Measurements from ENCODE around the gene OSTN. TPM values are rescaled to one million over a fixed set of nuclear protein-coding genes. Genes with fewer than 3 reads are reported as not detected.

Gene OSTN
- total RNA-seq, 1 donor from 2014 or later: not detected

GRCh38 chr3:191283400-191283799 is 84.4 kb downstream of the OSTN start:
- no peak overlapping the region for H3K4me3 Mint-ChIP-seq
- intact Hi-C loops (cut with micrococcal nuclease): no loop called here
- no peak for DNase-seq (ENCODE audit: low spot score)
- peaks cover 3% of the 10 kb centered on the region for H3K27me3 Mint-ChIP-seq (ENCODE audit: insufficient read depth)
- H3K36me3 Mint-ChIP-seq (ENCODE audit: low read depth): no peaks in the 10 kb centered on the region
- no peak overlapping the region for H3K27ac Mint-ChIP-seq
- H3K4me1 Mint-ChIP-seq (ENCODE audit: low read depth): no peaks in the 10 kb centered on the region
- H3K9me3 Mint-ChIP-seq: no peaks in the 10 kb centered on the region

GRCh38 chr3:191290311-191291025 is 91.4 kb downstream of the OSTN start:
- intact Hi-C loops (cut with micrococcal nuclease): no loop called here
- no peak overlapping the region for H3K27ac Mint-ChIP-seq
- no peaks in the 10 kb centered on the region for H3K27me3 Mint-ChIP-seq (ENCODE audit: insufficient read depth)
- no peaks in the 10 kb centered on the region for H3K4me1 Mint-ChIP-seq (ENCODE audit: low read depth)
- H3K36me3 Mint-ChIP-seq (ENCODE audit: low read depth): no peaks in the 10 kb centered on the region
- DNase-seq (ENCODE audit: low spot score): no peak
- no peak overlapping the region for H3K4me3 Mint-ChIP-seq
- H3K9me3 Mint-ChIP-seq: no peaks in the 10 kb centered on the region

DNA sequence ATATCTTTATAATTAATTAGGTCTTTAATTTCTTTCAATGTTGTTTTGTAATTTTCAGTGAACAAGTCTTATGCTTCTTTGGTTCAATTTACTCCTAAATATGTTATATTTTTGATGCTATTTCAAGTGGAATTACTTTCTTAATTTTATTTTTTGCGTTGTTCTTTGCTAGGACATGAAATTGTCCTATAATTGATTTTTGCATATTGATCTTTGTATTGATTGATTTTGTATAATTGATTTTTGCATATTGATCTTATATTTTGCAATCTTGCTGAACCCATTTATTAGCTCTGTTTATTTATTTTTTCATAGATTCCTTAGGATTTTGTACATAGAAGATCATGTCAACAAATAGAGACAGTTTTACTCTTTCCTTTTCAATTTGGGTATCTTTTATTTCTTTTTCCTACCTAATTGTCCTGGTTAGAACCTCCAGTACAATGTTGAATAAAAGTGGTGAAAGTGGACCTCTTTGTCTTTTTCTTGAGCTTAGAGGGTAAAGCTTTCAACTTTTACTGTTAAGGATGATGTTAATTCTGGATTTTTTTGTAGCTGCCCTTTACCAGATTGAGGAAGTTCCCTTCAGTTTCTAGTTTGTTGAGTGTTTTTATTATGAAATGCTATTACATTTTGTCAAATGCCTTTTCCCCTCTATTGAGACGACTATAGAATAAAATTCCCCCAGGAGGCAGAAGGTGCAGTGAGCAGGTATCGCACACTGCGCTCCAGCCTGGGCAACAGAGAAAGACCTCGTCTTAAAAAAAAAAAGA is 93.4 kb downstream of the OSTN start:
- H3K27ac Mint-ChIP-seq: no peak overlapping the region
- H3K27me3 Mint-ChIP-seq (ENCODE audit: insufficient read depth): no peaks in the 10 kb centered on the region
- no peak overlapping the region for H3K4me3 Mint-ChIP-seq
- no peaks in the 10 kb centered on the region for H3K4me1 Mint-ChIP-seq (ENCODE audit: low read depth)
- DNase-seq (ENCODE audit: low spot score): no peak
- H3K9me3 Mint-ChIP-seq: no peaks in the 10 kb centered on the region
- no peaks in the 10 kb centered on the region for H3K36me3 Mint-ChIP-seq (ENCODE audit: low read depth)
- intact Hi-C loops (cut with micrococcal nuclease): no loop called here

- no peak overlapping the region for H3K27ac Mint-ChIP-seq
- no peaks in the 10 kb centered on the region for H3K4me1 Mint-ChIP-seq (ENCODE audit: low read depth)
- intact Hi-C loops (cut with micrococcal nuclease): no loop called here
- no peak overlapping the region for H3K4me3 Mint-ChIP-seq
- no peaks in the 10 kb centered on the region for H3K36me3 Mint-ChIP-seq (ENCODE audit: low read depth)
- no peak for DNase-seq (ENCODE audit: low spot score)
- no peaks in the 10 kb centered on the region for H3K27me3 Mint-ChIP-seq (ENCODE audit: insufficient read depth)
- no peaks in the 10 kb centered on the region for H3K9me3 Mint-ChIP-seq
These were observed 95.2 kb downstream of the OSTN start for GRCh38 chr3:191294291-191294690.

DNA sequence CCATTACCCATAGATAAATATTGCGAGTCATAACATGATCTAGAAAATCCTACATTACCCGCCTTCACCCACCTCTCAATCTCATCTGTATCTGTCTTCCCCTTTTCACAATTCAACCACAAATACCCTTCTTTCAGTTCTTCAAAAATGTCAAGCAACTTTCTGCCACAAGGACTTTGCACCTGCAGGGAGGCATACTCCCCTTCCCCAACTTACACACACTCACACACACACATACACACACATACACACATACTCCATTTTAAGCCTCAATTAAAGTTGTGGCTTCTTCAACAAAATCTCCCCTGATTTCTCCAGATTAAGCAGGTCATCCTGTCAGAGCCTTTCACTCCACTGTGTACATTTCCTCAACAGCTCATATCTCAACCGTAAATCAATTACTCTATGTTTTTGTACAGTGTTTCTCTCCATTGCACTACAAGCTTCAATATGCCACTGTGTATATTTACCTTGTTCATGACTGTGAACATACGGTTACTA is 97.0 kb downstream of the OSTN start:
- DNase-seq (ENCODE audit: low spot score): no peak
- H3K36me3 Mint-ChIP-seq (ENCODE audit: low read depth): no peaks in the 10 kb centered on the region
- no peak overlapping the region for H3K4me3 Mint-ChIP-seq
- H3K27ac Mint-ChIP-seq: no peak overlapping the region
- intact Hi-C loops (cut with micrococcal nuclease): no loop called here
- no peaks in the 10 kb centered on the region for H3K9me3 Mint-ChIP-seq
- H3K27me3 Mint-ChIP-seq (ENCODE audit: insufficient read depth): no peaks in the 10 kb centered on the region
- no peaks in the 10 kb centered on the region for H3K4me1 Mint-ChIP-seq (ENCODE audit: low read depth)

- no peaks in the 10 kb centered on the region for H3K36me3 Mint-ChIP-seq (ENCODE audit: low read depth)
- H3K4me3 Mint-ChIP-seq: no peak overlapping the region
- no peaks in the 10 kb centered on the region for H3K9me3 Mint-ChIP-seq
- no peak overlapping the region for H3K27ac Mint-ChIP-seq
- no peak for DNase-seq (ENCODE audit: low spot score)
- H3K27me3 Mint-ChIP-seq (ENCODE audit: insufficient read depth): no peaks in the 10 kb centered on the region
- intact Hi-C loops (cut with micrococcal nuclease): no loop called here
- H3K4me1 Mint-ChIP-seq (ENCODE audit: low read depth): no peaks in the 10 kb centered on the region
These were observed 99.8 kb downstream of the OSTN start for GRCh38 chr3:191298846-191299245.

DNA sequence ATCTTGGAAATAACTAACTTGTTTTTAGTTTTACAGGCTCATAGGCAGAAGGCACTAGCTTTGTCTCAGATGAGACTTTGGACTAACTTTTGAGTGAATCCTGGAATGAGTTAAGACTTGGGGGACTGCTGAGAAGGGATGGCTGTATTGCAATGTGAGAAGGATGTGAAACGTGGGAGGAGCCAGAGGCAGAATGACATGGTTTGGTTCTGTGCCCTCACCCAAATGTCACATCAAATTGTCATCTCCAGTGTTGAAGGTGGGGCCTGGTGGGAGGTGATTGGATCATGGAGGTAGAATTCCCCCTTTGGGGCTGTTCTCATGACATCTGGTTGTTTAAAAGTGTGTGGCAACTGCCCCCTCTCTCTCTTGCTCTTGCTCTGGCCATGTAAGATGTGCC is 101.4 kb downstream of the OSTN start:
- Mint-ChIP-seq H3K4me1 (ENCODE audit: low read depth) (no peaks in the 10 kb centered on the region), H3K4me3 (no peak overlapping the region), H3K27ac (no peak overlapping the region), H3K27me3 (ENCODE audit: insufficient read depth) (no peaks in the 10 kb centered on the region), H3K9me3 (no peaks in the 10 kb centered on the region), H3K36me3 (ENCODE audit: low read depth) (no peaks in the 10 kb centered on the region)
- DNase-seq (ENCODE audit: low spot score): no peak
- intact Hi-C loops (cut with micrococcal nuclease): no loop called here

GRCh38 chr3:191301017-191301416 is 102.0 kb downstream of the OSTN start:
- no peak for DNase-seq (ENCODE audit: low spot score)
- H3K4me3 Mint-ChIP-seq: no peak overlapping the region
- intact Hi-C loops (cut with micrococcal nuclease): no loop called here
- no peaks in the 10 kb centered on the region for H3K4me1 Mint-ChIP-seq (ENCODE audit: low read depth)
- no peaks in the 10 kb centered on the region for H3K27me3 Mint-ChIP-seq (ENCODE audit: insufficient read depth)
- no peak overlapping the region for H3K27ac Mint-ChIP-seq
- no peaks in the 10 kb centered on the region for H3K36me3 Mint-ChIP-seq (ENCODE audit: low read depth)
- H3K9me3 Mint-ChIP-seq: no peaks in the 10 kb centered on the region

- no peak overlapping the region for H3K4me3 Mint-ChIP-seq
- intact Hi-C loops (cut with micrococcal nuclease): no loop called here
- H3K27ac Mint-ChIP-seq: no peak overlapping the region
- no peaks in the 10 kb centered on the region for H3K9me3 Mint-ChIP-seq
- no peaks in the 10 kb centered on the region for H3K4me1 Mint-ChIP-seq (ENCODE audit: low read depth)
- no peaks in the 10 kb centered on the region for H3K36me3 Mint-ChIP-seq (ENCODE audit: low read depth)
- DNase-seq (ENCODE audit: low spot score): no peak
- no peaks in the 10 kb centered on the region for H3K27me3 Mint-ChIP-seq (ENCODE audit: insufficient read depth)
These were observed 102.9 kb downstream of the OSTN start for GRCh38 chr3:191301782-191302411.

DNA sequence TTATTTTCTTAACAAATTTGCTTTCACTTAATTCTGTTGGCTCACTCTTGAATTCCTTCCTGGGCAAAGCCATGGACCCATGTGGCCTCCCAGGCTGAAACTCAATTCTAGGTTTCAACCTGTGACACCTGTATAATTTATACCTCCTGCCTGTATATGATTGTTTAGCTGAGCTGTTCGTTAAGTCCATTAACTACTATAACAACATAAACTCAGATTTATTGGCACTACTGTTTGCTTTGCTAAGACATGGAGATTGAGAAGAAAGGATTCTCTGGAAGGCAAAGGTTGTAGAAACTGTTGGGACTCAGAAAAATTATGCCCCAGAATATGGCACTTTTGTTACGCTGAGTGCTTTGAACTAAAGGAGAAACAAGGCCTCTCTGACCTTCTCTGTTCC is 103.4 kb downstream of the OSTN start:
- no peaks in the 10 kb centered on the region for H3K36me3 Mint-ChIP-seq (ENCODE audit: low read depth)
- intact Hi-C loops (cut with micrococcal nuclease): no loop called here
- no peaks in the 10 kb centered on the region for H3K9me3 Mint-ChIP-seq
- H3K4me3 Mint-ChIP-seq: no peak overlapping the region
- H3K27ac Mint-ChIP-seq: no peak overlapping the region
- no peaks in the 10 kb centered on the region for H3K4me1 Mint-ChIP-seq (ENCODE audit: low read depth)
- H3K27me3 Mint-ChIP-seq (ENCODE audit: insufficient read depth): no peaks in the 10 kb centered on the region
- DNase-seq (ENCODE audit: low spot score): no peak

GRCh38 chr3:191303596-191303995 is 104.6 kb downstream of the OSTN start:
- Mint-ChIP-seq H3K9me3 (no peaks in the 10 kb centered on the region), H3K4me3 (no peak overlapping the region), H3K27me3 (ENCODE audit: insufficient read depth) (no peaks in the 10 kb centered on the region), H3K4me1 (ENCODE audit: low read depth) (no peaks in the 10 kb centered on the region), H3K27ac (no peak overlapping the region), H3K36me3 (ENCODE audit: low read depth) (no peaks in the 10 kb centered on the region)
- no peak for DNase-seq (ENCODE audit: low spot score)
- intact Hi-C loops (cut with micrococcal nuclease): no loop called here

GRCh38 chr3:191306428-191306827 is 107.4 kb downstream of the OSTN start:
- Mint-ChIP-seq H3K9me3 (no peaks in the 10 kb centered on the region), H3K4me1 (ENCODE audit: low read depth) (no peaks in the 10 kb centered on the region), H3K4me3 (no peak overlapping the region), H3K27me3 (ENCODE audit: insufficient read depth) (no peaks in the 10 kb centered on the region), H3K36me3 (ENCODE audit: low read depth) (no peaks in the 10 kb centered on the region), H3K27ac (no peak overlapping the region)
- intact Hi-C loops (cut with micrococcal nuclease): no loop called here
- DNase-seq (ENCODE audit: low spot score): no peak

DNA sequence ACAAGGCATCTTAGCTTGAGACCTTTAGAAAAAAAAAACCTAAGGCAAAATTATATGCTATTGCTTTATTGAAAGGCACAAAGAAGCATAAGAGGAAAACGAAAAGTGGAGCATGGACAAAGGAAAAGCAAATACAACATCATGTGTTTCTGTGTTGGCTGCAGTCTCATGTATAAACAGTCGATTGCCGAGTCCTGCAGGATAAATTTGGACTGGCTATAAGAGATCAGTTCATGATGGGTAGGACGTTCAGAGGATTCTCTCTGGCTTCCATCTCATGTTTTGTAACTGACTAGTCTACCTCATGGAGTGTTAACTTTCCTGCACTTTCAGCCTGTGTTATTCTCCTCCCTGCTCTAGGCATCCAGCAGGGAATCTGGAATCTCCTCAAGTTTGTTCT is 108.3 kb downstream of the OSTN start:
- intact Hi-C loops (cut with micrococcal nuclease): no loop called here
- no peak overlapping the region for H3K27ac Mint-ChIP-seq
- H3K36me3 Mint-ChIP-seq (ENCODE audit: low read depth): no peaks in the 10 kb centered on the region
- no peak overlapping the region for H3K4me3 Mint-ChIP-seq
- DNase-seq (ENCODE audit: low spot score): no peak
- no peaks in the 10 kb centered on the region for H3K9me3 Mint-ChIP-seq
- no peaks in the 10 kb centered on the region for H3K27me3 Mint-ChIP-seq (ENCODE audit: insufficient read depth)
- no peaks in the 10 kb centered on the region for H3K4me1 Mint-ChIP-seq (ENCODE audit: low read depth)

Measured in activated T-helper 1 cell treated with anti-CD3 and anti-CD28 coated beads, Interleukin-12 subunit alpha, Interleukin-12 subunit beta, Interleukin-2, Interleukin-4 antibody, amounts not matched to agents 30 ng/mL and 10 ng/mL and 1 ng/mL, durations not matched to agents 14 hours and 24 hours and 36 hours (primary cell).